Spinal cord (tissue), 10 donors: Measurements from ENCODE around the gene C4orf36. TPM values are rescaled to one million over a fixed set of nuclear protein-coding genes. Genes with fewer than 3 reads are reported as not detected.
A peak's percentile ranks its signal among the peaks of the same experiment; 100 is the strongest.

Source experiments
- DNase-seq, 6 donors: peaks; one replicate each; pipeline versions ENCODE4 v3.0.0 to v3.0.0-alpha.2; 2013 to 2015; ENCODE audit warnings: low spot score in 6 of 6, low read depth in 4 of 6
- H3K27ac ChIP-seq: one replicate; pipeline ENCODE4 v1.5.1; 2013; ENCODE audit warnings: low read depth, low read length, control low read depth
- H3K27me3 ChIP-seq: one replicate; pipeline ENCODE4 v1.6.1; 2013; ENCODE audit warnings: low read length; ENCODE audit not compliant: control insufficient read depth, insufficient read depth
- H3K36me3 ChIP-seq: one replicate; pipeline ENCODE4 v1.6.1; 2013; ENCODE audit warnings: low read length; ENCODE audit not compliant: control insufficient read depth, insufficient read depth
- H3K4me1 ChIP-seq: one replicate; pipeline ENCODE4 v1.6.1; 2013; ENCODE audit warnings: low read length; ENCODE audit not compliant: control insufficient read depth, insufficient read depth
- H3K4me3 ChIP-seq: one replicate; pipeline ENCODE4 v1.5.1; 2013; ENCODE audit warnings: low read depth, low read length, control low read depth
- H3K9me3 ChIP-seq: one replicate; pipeline ENCODE4 v1.6.1; 2013; ENCODE audit warnings: low read length; ENCODE audit not compliant: control insufficient read depth, insufficient read depth
- WGBS: methylation state at CpG from one replicate; pipeline ENCODE4 v1.1.5; 2013; ENCODE audit warnings: missing lambda C conversion rate; ENCODE audit not compliant: insufficient coverage; 5-methylcytosine and 5-hydroxymethylcytosine counted together
- polyA plus RNA-seq, 2 donors: library from polyadenylated mRNA; unstranded; fragments of 120-200 nt; gene quantifications; one replicate each; pipeline ENCODE4 v1.2.1, GENCODE V29; 2013; ENCODE audit not compliant: insufficient read length in 2 of 2
- total RNA-seq, 2 donors: library from RNA; depleted of rRNA in 1 of 2; stranded (reverse); fragments of 120-200 nt in 1 of 2; fragments of >200 nt in 1 of 2; gene quantifications; one replicate each; pipeline versions ENCODE4 v1.2.3 to v1.2.4, GENCODE V29; 2013 to 2014
- donor health status: healthy.

C4orf36 gene
- total and polyA plus RNA-seq, 4 donors: 2.1 to 5.6 (median 3.0) TPM

- H3K27ac ChIP-seq: no peak overlapping the region
- no peaks in the 10 kb centered on the region for H3K36me3 ChIP-seq
- no peak for DNase-seq
- no peaks in the 10 kb centered on the region for H3K27me3 ChIP-seq
- no peaks in the 10 kb centered on the region for H3K4me1 ChIP-seq
- no peak overlapping the region for H3K4me3 ChIP-seq
- WGBS: 81% methylated on average over 7 of the region's 9 CpGs
- H3K9me3 ChIP-seq: no peaks in the 10 kb centered on the region
Measured at GRCh38 chr4:86870442-86871069, 21.7 kb downstream of the C4orf36 start.

GRCh38 chr4:86857341-86858052, 34.7 kb downstream of the C4orf36 start:
- Histone ChIP-seq H3K4me1 (no peaks in the 10 kb centered on the region), H3K4me3 (no peak overlapping the region), H3K27me3 (no peaks in the 10 kb centered on the region), H3K36me3 (no peaks in the 10 kb centered on the region), H3K9me3 (no peaks in the 10 kb centered on the region), H3K27ac (no peak overlapping the region)
- no peak for DNase-seq
- WGBS: 56% methylated on average over 5 of the region's 8 CpGs

GRCh38 chr4:86856896-86857295, 35.3 kb downstream of the C4orf36 start:
- H3K27ac ChIP-seq: no peak overlapping the region
- no CpG with 5 or more reads among the region's 1 CpG for WGBS
- no peaks in the 10 kb centered on the region for H3K27me3 ChIP-seq
- no peaks in the 10 kb centered on the region for H3K9me3 ChIP-seq
- DNase-seq: no peak
- no peaks in the 10 kb centered on the region for H3K4me1 ChIP-seq
- no peak overlapping the region for H3K4me3 ChIP-seq
- H3K36me3 ChIP-seq: no peaks in the 10 kb centered on the region

- no peaks in the 10 kb centered on the region for H3K27me3 ChIP-seq
- no CpG with 5 or more reads among the region's 2 CpGs for WGBS
- H3K27ac ChIP-seq: no peak overlapping the region
- no peaks in the 10 kb centered on the region for H3K9me3 ChIP-seq
- H3K36me3 ChIP-seq: no peaks in the 10 kb centered on the region
- DNase-seq: no peak
- H3K4me1 ChIP-seq: no peaks in the 10 kb centered on the region
- no peak overlapping the region for H3K4me3 ChIP-seq
Measured at GRCh38 chr4:86855572-86855971, 36.6 kb downstream of the C4orf36 start.

GRCh38 chr4:86853209-86853608, 39.0 kb downstream of the C4orf36 start:
- DNase-seq: no peak
- H3K4me3 ChIP-seq: no peak overlapping the region
- no peak overlapping the region for H3K27ac ChIP-seq
- WGBS: 100% methylated on average over 3 of the region's 5 CpGs
- no peaks in the 10 kb centered on the region for H3K9me3 ChIP-seq
- H3K27me3 ChIP-seq: no peaks in the 10 kb centered on the region
- H3K4me1 ChIP-seq: no peaks in the 10 kb centered on the region
- no peaks in the 10 kb centered on the region for H3K36me3 ChIP-seq

- no peaks in the 10 kb centered on the region for H3K4me1 ChIP-seq
- no peaks in the 10 kb centered on the region for H3K36me3 ChIP-seq
- H3K27me3 ChIP-seq: no peaks in the 10 kb centered on the region
- 89% methylated on average over 8 of the region's 11 CpGs for WGBS
- H3K9me3 ChIP-seq: no peaks in the 10 kb centered on the region
- H3K27ac ChIP-seq: no peak within 1 kb of the TSS
- peak in 1 of 6 donors; percentile 13 for DNase-seq
- no peak within 1 kb of the TSS for H3K4me3 ChIP-seq
Measured at GRCh38 chr4:86848732-86849619, 43.2 kb downstream of the C4orf36 start, which contains the start of gene SLC10A6. Gene SLC10A6, minus strand, starts transcription at chr4:86849384. Its CDS starts 269 bp downstream, at chr4:86849115.

- no peak overlapping the region for H3K27ac ChIP-seq
- H3K27me3 ChIP-seq: no peaks in the 10 kb centered on the region
- H3K9me3 ChIP-seq: no peaks in the 10 kb centered on the region
- no peak for DNase-seq
- no peaks in the 10 kb centered on the region for H3K36me3 ChIP-seq
- 48% methylated on average over 3 of the region's 7 CpGs for WGBS
- H3K4me1 ChIP-seq: no peaks in the 10 kb centered on the region
- H3K4me3 ChIP-seq: no peak overlapping the region
Measured at GRCh38 chr4:86848136-86848535, 44.1 kb downstream of the C4orf36 start.

GRCh38 chr4:86847571-86847970, 44.7 kb downstream of the C4orf36 start:
- Histone ChIP-seq H3K27me3 (no peaks in the 10 kb centered on the region), H3K4me3 (no peak overlapping the region), H3K9me3 (no peaks in the 10 kb centered on the region), H3K27ac (no peak overlapping the region), H3K4me1 (no peaks in the 10 kb centered on the region), H3K36me3 (no peaks in the 10 kb centered on the region)
- WGBS: 19% methylated on average over 2 of the region's 4 CpGs
- peak in 1 of 6 donors; percentile 13 for DNase-seq

- H3K4me1 ChIP-seq: no peaks in the 10 kb centered on the region
- no peaks in the 10 kb centered on the region for H3K9me3 ChIP-seq
- DNase-seq: peak in 1 of 6 donors; percentile 3
- no peak overlapping the region for H3K4me3 ChIP-seq
- no peaks in the 10 kb centered on the region for H3K27me3 ChIP-seq
- H3K36me3 ChIP-seq: no peaks in the 10 kb centered on the region
- H3K27ac ChIP-seq: no peak overlapping the region
Measured at GRCh38 chr4:86846921-86847320, 45.3 kb downstream of the C4orf36 start.
